Esophagus squamous epithelium (tissue), 4 donors: ENCODE measurements around the gene CYP2R1.

ENCODE experiments used
- CTCF ChIP-seq, 6 experiments: fragments of 450-650 bp in 4 of 6; fragments of 200-600 bp in 2 of 6; sonication (generic) in 2 of 6; IDR thresholded peaks; one replicate each; pipeline ENCODE4 v1.5.1; 2016 to 2019; ENCODE audit warnings: antibody characterized with exemption in 6 of 6, mild to moderate bottlenecking in 4 of 6, moderate library complexity in 4 of 6
- POLR2A ChIP-seq, 4 donors: fragments of 450-650 bp; IDR thresholded peaks; one replicate each; pipeline ENCODE4 v1.6.1; 2017; ENCODE audit warnings: antibody characterized with exemption in 4 of 4, mild to moderate bottlenecking in 4 of 4, moderate library complexity in 3 of 4

DNA sequence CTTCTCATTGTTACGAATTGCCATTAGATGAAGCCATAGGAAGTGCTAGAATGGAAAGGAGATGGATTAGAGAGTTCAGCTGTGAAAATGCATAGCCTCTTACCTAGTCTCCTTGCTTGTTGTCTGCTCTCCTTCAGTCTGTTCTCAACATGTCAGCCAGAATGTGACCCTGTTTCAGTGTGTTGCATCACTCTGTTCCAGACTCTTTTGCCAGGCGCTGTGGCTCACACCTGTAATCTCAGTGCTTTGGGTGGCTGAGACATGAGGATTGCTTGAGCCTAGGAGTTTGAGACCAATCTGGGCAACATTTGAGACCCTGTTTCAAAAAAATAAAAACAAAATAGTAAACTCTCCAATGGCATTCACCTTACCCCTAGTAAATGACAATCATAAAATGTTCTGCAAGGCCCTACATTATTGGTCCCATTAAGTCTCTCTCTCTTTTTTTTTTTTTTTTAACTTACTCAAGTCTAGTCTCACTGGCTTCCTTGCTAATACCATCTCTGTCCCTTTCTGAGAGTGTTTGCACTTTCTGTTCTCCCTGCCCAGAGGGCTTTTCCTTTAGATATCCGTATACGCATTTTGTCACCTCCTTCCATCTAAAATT, 39.4 kb downstream of the CYP2R1 start:
- TF ChIP-seq CTCF (IDR thresholded peaks at IDR 0.05) = no peak
- no peak for TF ChIP-seq POLR2A (IDR thresholded peaks at IDR 0.05)
